Measurements from ENCODE around the gene PAN3. TPM values are rescaled to one million over a fixed set of nuclear protein-coding genes. Genes with fewer than 3 reads are reported as not detected.

Gene PAN3
- total RNA-seq, 1 donor from 2014 or later = 41.7 TPM

DNA sequence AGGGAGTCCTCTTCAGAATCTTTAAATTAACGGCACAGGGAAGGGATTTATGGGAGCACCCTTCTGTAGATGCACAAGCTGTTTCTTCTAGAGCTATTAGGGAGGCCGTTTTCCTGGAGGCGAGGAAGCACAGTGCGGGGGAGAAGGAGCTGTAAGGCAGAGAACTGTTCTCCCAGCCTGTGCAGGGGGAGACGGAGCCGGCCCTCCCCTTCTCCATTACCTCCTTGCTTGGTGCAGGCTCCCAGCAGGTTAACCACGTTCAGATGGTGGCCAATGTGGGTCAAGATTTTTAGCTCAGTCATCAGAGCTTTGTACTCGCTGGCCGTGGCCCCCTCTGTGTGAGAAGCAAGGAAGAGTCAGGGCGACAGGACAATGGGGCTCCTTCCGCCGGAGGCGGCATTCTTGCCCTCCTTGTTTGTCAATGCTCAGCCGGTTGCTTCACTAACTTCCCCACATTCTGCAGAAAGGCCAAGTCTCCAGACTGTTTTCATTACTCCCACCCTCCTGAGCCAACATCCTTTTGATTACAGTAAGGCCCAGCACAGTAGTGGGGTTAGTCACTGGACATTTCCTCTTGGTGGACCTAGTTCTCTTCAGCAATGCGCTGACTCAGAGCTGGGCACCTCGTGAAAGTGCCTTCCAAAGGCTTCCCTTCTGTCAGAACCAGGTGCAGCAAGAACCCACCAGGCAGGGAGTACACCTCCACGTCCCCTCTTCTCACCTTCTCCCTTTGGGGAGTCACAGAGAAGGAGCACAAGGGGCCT lies 191.2 kb downstream of the PAN3 start:
- intact Hi-C loops (cut with micrococcal nuclease) = no loop called here

DNA sequence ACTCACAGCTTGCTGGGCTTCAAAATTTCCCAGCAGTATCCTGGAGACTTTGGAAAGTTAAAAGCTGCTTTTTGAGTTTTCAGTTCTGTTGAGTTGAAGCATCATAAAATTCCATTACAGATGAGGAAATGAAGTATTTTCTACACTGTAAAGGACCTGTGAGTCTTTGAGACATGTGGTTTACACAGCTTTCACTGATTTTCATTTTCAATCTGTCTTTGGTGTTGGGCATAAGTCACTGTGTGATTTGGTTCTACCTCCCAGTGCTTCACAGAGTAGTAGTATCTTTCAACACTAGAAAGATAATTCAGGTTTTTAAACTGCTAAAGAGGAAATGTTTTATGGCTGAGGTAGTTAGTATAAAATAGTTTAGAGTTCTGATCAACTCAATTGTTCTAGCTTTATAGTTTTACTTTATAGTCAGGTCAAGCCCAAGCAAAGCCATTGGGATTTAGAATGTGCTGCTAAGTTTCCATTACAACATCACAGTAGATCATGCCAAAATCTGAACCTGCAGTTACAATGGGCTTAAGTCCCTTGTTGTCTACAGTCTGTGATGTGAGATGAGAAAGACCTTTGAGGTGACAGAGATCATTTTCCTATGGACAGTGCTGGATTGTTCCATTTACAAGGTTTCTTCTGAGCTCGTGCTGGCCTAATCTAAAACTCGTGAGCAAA lies 195.0 kb downstream of the PAN3 start:
- intact Hi-C loops (cut with micrococcal nuclease) = no loop called here

DNA sequence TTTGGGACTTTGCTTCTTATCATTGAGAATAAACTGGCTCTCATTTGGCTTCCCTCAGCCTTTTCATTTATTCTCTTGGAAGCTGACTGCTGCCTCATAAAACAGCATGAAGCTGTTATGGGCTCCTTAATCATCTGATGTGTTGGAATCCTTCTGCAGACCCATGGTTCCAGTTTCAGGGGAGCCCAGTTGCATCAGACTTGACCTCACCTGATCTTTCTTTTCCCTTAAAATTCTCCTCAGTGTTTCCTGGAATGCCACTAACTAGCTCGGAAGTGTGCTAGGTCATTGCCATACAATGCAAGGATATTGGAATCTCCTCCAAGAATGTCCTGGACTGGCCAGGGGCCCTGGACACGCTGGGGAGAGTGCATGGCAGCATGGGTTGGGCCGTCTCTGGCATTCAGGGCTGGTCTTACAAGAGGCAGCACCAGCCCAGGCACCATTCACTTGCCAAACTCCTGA lies 197.9 kb downstream of the PAN3 start:
- intact Hi-C loops (cut with micrococcal nuclease) = no loop called here

DNA sequence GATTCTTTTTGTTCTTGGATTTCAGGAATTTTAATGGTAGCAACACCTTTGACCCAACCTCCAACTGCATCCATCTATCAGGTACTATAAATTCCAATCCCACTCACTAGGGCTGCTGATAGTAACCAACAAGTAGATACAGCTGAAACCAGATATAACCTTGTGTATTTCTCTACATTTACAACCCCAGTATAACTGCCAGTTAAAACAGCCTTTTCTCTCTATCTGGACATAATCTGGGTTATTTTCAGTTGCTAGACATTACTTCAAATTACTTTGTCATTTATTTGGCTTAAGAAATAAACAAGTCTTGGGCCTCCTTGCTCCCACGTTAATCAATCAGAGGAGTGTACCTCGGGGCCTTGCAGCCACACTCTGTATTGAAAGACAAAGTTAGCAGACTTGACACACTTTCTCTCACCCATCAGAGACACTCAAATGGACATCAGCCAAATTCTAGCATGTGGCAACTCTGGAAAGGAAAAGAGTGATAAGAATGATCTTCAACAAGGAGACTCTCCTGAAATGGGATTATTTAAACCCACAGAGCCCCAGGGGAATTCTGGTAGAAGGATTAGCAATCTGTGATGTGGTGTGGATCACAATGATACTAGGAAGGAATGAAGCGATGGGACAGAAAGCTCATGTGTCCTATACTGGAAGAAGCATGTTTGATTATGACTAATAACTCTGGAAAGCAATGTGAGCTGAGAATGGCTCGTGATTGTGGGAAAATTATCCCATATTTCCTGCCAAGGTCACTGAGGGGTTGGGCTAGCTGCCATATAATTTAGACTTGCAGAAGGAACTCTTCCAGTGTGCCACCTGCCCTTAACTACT lies 199.0 kb downstream of the PAN3 start:
- intact Hi-C loops (cut with micrococcal nuclease) = no loop called here

DNA sequence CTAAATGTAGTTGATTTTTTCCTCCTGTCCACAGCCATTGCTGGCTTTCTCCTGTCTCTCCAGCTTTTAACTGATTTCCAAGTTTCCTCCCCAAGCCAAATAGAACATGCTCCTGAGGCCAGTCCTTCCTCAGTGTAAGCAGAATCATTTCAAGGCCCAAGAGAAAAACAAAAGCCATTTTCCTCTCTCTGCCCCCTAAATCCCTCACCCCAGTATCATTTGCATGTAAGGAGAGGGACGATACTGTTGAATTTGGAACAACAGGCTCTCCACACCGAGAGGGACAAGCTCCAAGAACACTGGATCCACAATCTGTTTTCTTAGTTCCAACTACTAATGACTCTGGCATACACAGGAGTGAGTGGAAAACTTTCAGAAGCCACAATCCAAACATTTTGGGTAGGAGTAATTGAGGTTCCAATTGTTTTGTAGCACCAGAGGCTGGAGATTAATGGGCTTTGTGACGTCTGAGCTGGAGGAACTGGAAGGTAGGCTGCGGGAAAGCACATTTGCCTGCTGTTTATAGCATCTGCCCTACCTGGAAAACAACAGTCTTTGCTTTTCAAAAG lies 199.7 kb downstream of the PAN3 start:
- intact Hi-C loops (cut with micrococcal nuclease) = no loop called here

DNA sequence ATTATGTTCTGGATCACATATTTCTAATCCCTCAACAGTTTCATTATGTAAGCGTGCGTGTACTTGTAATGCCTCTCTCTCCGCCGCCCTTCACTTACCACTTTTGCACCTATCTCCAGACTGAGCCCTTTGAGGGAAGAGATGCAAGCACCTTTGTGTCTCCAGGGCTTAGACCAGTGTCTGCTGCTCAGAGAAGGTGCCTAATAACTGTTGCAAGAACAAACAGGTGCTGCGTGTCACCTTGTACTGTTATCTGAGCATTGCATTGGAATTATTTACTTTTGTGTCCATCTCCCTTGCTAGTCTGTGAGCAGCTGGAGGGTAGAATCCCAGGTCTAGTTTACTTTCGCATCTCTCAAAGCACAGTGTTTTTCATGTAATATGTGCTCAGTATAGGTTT lies 200.4 kb downstream of the PAN3 start:
- intact Hi-C loops (cut with micrococcal nuclease) = no loop called here

DNA sequence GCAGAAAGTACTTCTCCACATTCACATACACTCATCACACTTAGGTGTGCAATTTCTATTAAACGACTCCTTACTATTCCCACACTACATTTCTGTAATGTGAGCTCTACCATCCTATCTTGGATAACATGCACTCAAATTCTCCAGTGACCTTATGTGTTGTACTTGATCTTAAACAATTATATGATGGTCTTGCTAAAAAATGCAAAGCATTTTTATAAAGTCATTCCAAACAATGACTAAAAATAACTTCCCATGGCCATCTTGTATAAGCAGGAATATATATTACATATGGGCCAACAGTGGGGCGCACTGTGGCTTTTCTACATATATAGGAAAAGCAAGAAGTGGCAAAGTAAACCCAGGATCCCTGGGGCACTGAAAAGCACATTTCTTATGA lies 201.1 kb downstream of the PAN3 start:
- intact Hi-C loops (cut with micrococcal nuclease) = no loop called here

DNA sequence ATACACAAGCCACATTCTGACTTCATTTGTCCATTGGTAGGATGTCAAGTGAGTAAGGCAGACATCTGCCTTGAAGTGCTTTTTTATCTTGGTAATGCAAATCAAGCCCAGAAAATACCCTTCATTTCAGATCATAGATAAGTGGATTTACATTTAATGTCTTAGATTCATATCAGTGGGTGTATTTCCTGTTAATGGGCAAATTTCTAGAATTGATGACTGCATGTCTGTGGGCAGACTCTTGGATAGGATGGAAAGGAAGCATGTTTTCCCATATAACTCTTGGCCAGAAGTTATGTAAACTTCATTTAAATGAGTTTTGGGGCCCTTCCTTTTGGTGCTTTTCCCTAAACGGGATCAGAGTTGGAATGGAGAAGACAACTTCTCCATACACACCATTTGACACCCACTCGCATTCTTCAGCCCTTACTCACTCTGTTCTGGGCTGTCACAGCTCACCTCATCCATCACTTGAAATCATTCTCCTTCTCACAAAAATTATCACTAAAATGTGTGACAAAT lies 202.0 kb downstream of the PAN3 start:
- intact Hi-C loops (cut with micrococcal nuclease) = no loop called here

DNA sequence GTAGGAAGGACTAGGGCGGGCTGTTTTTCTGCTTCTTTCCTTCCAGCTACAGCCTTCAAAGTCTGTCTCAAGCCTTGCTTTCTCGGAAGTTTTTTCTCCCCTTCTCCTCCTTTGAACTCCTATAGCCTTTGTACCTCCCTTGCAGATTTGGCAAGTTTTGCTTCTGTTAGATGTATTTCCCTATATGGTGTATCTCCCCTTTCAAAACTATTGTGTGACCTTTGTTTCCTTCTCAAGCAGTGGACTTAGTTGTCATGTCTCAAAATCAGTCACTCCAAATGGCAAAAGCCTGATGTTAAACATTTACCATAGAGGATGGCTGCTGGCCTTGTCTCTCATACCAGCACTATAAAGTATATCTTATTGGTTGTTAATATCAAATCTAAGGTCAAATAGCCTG lies 203.9 kb downstream of the PAN3 start:
- intact Hi-C loops (cut with micrococcal nuclease) = no loop called here

DNA sequence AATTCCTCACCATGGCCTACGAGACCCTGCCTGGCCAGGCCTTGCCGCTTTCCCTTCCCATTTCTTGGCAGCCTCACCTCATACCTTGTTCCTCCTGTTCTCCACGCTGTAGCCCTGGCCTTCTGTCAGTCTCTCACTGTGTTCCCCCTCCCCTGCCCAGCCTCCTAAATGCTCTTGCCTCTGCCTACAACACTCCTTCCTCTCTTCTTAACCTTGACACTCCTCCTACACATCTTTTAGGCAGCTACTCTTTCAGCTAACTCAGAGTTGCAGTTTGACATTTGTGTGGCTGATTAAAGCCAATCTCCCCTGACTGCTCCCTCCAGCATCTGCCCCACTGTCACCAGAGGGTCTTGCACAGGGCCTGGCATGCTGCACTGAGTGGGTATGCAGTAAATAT lies 205.8 kb downstream of the PAN3 start:
- intact Hi-C loops (cut with micrococcal nuclease) = no loop called here

Other genes with a start within 250 kb of the PAN3 start
- not detected in 2 replicates for gene PDX1, start 218.5 kb upstream of the PAN3 start, total RNA-seq
- not detected in 2 replicates for gene CDX2, start 169.2 kb upstream of the PAN3 start, total RNA-seq
- not detected in 2 replicates for gene URAD, start 149.9 kb upstream of the PAN3 start, total RNA-seq
- not detected in 2 replicates for gene FLT3, start 38.0 kb upstream of the PAN3 start, total RNA-seq

Measured in T-helper 2 cell treated with Interferon-gamma antibody and Interleukin-4, amounts not matched to agents 100 ng/mL and 5 ng/mL, for 36 hours (primary cell).